SKM-1 treated with dmso at 0.1 percent for 144 hours (cell line): ENCODE data around the gene CDNF.
"Not testable (repeated sequence)": the region's sequence is repeated elsewhere in the genome, so short reads cannot be mapped to it uniquely, and the experiment has no call there.

Source experiments
- DNase-seq: peaks from one replicate; lab custom pipeline; 2025; ENCODE audit not compliant: unreplicated experiment; lab: John Stamatoyannopoulos, UW

CDNF gene

GRCh38 chr10:14837757-14838581 is at the start of gene CDNF, which contains the start of the genes HSPA14 and MSANTD7:
CDNF (minus strand) TSS chr10:14838037; CDS start chr10:14837946, 91 bp downstream.
HSPA14 (plus strand) TSS chr10:14838306; CDS start chr10:14838403, 97 bp downstream.
MSANTD7 (plus strand) TSS chr10:14838306; CDS start chr10:14842285, 3,979 bp downstream.
- peak; percentile 92 for DNase-seq

- DNase-seq = no peak
Observed at GRCh38 chr10:14884082-14884481, 46.2 kb upstream of the CDNF start.

GRCh38 chr10:14880229-14880628 is 42.4 kb upstream of the CDNF start:
- no peak for DNase-seq

GRCh38 chr10:14879928-14880193 is 42.0 kb upstream of the CDNF start:
- DNase-seq = no peak

- no peak for DNase-seq
Observed at GRCh38 chr10:14879124-14879927, 41.5 kb upstream of the CDNF start.

GRCh38 chr10:14878266-14879123 is 40.7 kb upstream of the CDNF start, which contains the start of gene SUV39H2:
SUV39H2 (plus strand) TSS chr10:14878866; CDS start chr10:14878889, 23 bp downstream.
- DNase-seq = peak; percentile 57

- DNase-seq = no peak
Observed at GRCh38 chr10:14876764-14877163, 38.9 kb upstream of the CDNF start.

GRCh38 chr10:14875941-14876340 is 38.1 kb upstream of the CDNF start:
- no peak for DNase-seq

GRCh38 chr10:14873090-14873760 is 35.4 kb upstream of the CDNF start:
- DNase-seq = no peak

- DNase-seq = not testable (repeated sequence)
Observed at GRCh38 chr10:14864871-14865270, 27.0 kb upstream of the CDNF start.

- DNase-seq = not testable (repeated sequence)
Observed at GRCh38 chr10:14864466-14864865, 26.6 kb upstream of the CDNF start.

GRCh38 chr10:14860791-14861190 is 23.0 kb upstream of the CDNF start:
- no peak for DNase-seq

- DNase-seq = no peak
Observed at GRCh38 chr10:14859775-14860174, 21.9 kb upstream of the CDNF start.

GRCh38 chr10:14859043-14859442 is 21.2 kb upstream of the CDNF start:
- DNase-seq = no peak

GRCh38 chr10:14858338-14858960 is 20.6 kb upstream of the CDNF start:
- DNase-seq = no peak

GRCh38 chr10:14855453-14855852 is 17.6 kb upstream of the CDNF start:
- DNase-seq = no peak

GRCh38 chr10:14852236-14852635 is 14.4 kb upstream of the CDNF start:
- DNase-seq = no peak

- DNase-seq = no peak
Observed at GRCh38 chr10:14844948-14845347, 7.1 kb upstream of the CDNF start.

GRCh38 chr10:14843327-14843988 is 5.6 kb upstream of the CDNF start:
- no peak for DNase-seq

- no peak for DNase-seq
Observed at GRCh38 chr10:14840178-14840577, 2.3 kb upstream of the CDNF start.
